GM23338 (cell line): ENCODE data around the gene TNS1. TPM values are rescaled to one million over a fixed set of nuclear protein-coding genes. Genes with fewer than 3 reads are reported as not detected.
A peak's percentile ranks its signal among the peaks of the same experiment; 100 is the strongest.

Experiments used
- ATAC-seq: fragments of 200-7000 bp; cut with Tn5 transposase; 3 replicates; pipeline ENCODE4 v1.9.1; 2020
- DNase-seq: peaks from one replicate; pipeline ENCODE4 v3.0.0-alpha.2; 2015; ENCODE audit warnings: low spot score
- H2AFZ ChIP-seq: fragments of 200-600 bp; sonication (generic); 2 replicates; pipeline ENCODE4 v1.8.0; 2016; ENCODE audit warnings: antibody characterized with exemption, mild to moderate bottlenecking, moderate library complexity
- H3F3A ChIP-seq: fragments of 200-600 bp; sonication (generic); replicated peaks from 2 replicates; pipeline ENCODE4 v1.8.0; 2017; ENCODE audit warnings: antibody characterized with exemption, mixed run types, low read depth
- H3K27ac ChIP-seq: fragments of 200-600 bp; sonication (generic); 2 replicates; pipeline ENCODE4 v1.6.1; 2016; ENCODE audit warnings: low read depth
- H3K27me3 ChIP-seq: fragments of 200-600 bp; sonication (generic); 2 replicates; pipeline ENCODE4 v1.8.0; 2016; ENCODE audit warnings: mild to moderate bottlenecking, mixed run types, moderate library complexity; ENCODE audit not compliant: insufficient read depth
- H3K36me3 ChIP-seq: fragments of 200-600 bp; sonication (generic); 2 replicates; pipeline ENCODE4 v1.8.0; 2016; ENCODE audit warnings: mild to moderate bottlenecking; ENCODE audit not compliant: insufficient read depth
- H3K4me1 ChIP-seq: fragments of 200-600 bp; sonication (generic); 2 replicates; pipeline ENCODE4 v1.8.0; 2016; ENCODE audit warnings: mild to moderate bottlenecking, moderate library complexity; ENCODE audit not compliant: insufficient read depth
- H3K4me2 ChIP-seq: fragments of 200-600 bp; sonication (generic); 2 replicates; pipeline ENCODE4 v1.7.1; 2017; ENCODE audit warnings: mixed run types
- H3K4me3 ChIP-seq: fragments of 200-600 bp; sonication (generic); 2 replicates; pipeline ENCODE4 v1.6.1; 2016; ENCODE audit warnings: mixed run types
- H3K79me2 ChIP-seq: fragments of 200-600 bp; sonication (generic); replicated peaks from 2 replicates; pipeline ENCODE4 v1.8.0; 2017; ENCODE audit warnings: mild to moderate bottlenecking; ENCODE audit not compliant: insufficient read depth
- H3K9me2 ChIP-seq: fragments of 200-600 bp; sonication (generic); 2 replicates; pipeline ENCODE4 v1.8.0; 2017; ENCODE audit not compliant: insufficient read depth
- H4K20me1 ChIP-seq: fragments of 200-600 bp; sonication (generic); replicated peaks from 2 replicates; pipeline ENCODE4 v1.8.0; 2017; ENCODE audit warnings: mild to moderate bottlenecking; ENCODE audit not compliant: insufficient read depth
- H3K27ac Mint-ChIP-seq: 2 replicates; pipeline ENCODE4 v1.8.0; 2020; ENCODE audit warnings: inconsistent platforms, mild to moderate bottlenecking, moderate library complexity, mixed read lengths
- H3K27me3 Mint-ChIP-seq: 3 replicates; pipeline ENCODE4 v1.8.0; 2022; ENCODE audit warnings: low read depth, mild to moderate bottlenecking, moderate library complexity, mixed read lengths, inconsistent platforms; ENCODE audit not compliant: insufficient read depth, poor library complexity
- H3K36me3 Mint-ChIP-seq: 3 replicates; pipeline ENCODE4 v1.8.0; 2021; ENCODE audit warnings: low read depth, mild to moderate bottlenecking, inconsistent platforms, moderate library complexity, mixed read lengths
- H3K4me1 Mint-ChIP-seq: 3 replicates; pipeline ENCODE4 v1.8.0; 2020; ENCODE audit warnings: mild to moderate bottlenecking, inconsistent platforms, mixed read lengths
- H3K4me3 Mint-ChIP-seq: 3 replicates; pipeline ENCODE4 v1.8.0; 2021; ENCODE audit warnings: moderate library complexity, mild to moderate bottlenecking, inconsistent platforms, mixed read lengths
- H3K9me3 Mint-ChIP-seq: 3 replicates; pipeline ENCODE4 v1.8.0; 2020; ENCODE audit warnings: moderate library complexity, mild to moderate bottlenecking, inconsistent platforms, mixed read lengths
- EZH2 ChIP-seq: fragments of 200-600 bp; sonication (generic); IDR thresholded peaks from one replicate; pipeline ENCODE4 v1.8.0; 2017; ENCODE audit warnings: antibody characterized with exemption, mild to moderate bottlenecking, low read depth; ENCODE audit not compliant: unreplicated experiment
- JUNB ChIP-seq: IDR thresholded peaks from one replicate; pipeline ENCODE4 v1.6.1; 2016; ENCODE audit warnings: antibody characterized with exemption; ENCODE audit not compliant: unreplicated experiment
- NANOG ChIP-seq: IDR thresholded peaks from 2 replicates; pipeline ENCODE4 v1.6.1; 2016; ENCODE audit warnings: antibody characterized with exemption, borderline replicate concordance
- POLR2AphosphoS5 ChIP-seq: IDR thresholded peaks from 2 replicates; pipeline ENCODE4 v1.6.1; 2016; ENCODE audit warnings: antibody characterized with exemption, low read depth
- STAT1 ChIP-seq: IDR thresholded peaks from one replicate; pipeline ENCODE4 v1.6.1; 2016; ENCODE audit warnings: antibody characterized with exemption; ENCODE audit not compliant: unreplicated experiment
- ZNF114 ChIP-seq: fragments of 250-450 bp; sonication (Bioruptor Pico); IDR thresholded peaks from 2 replicates; pipeline ENCODE4 v1.5.0; 2020; ENCODE audit warnings: mild to moderate bottlenecking, moderate library complexity
- ZNF331 ChIP-seq: fragments of 250-450 bp; sonication (Bioruptor Pico); IDR thresholded peaks from 2 replicates; pipeline ENCODE4 v1.5.0; 2020; ENCODE audit warnings: low read depth, mild to moderate bottlenecking, moderate library complexity
- polyA plus RNA-seq: library from polyadenylated mRNA; unstranded; fragments of >200 nt; fragmentation: Nextera tagmentation; extraction: Ambion mirVana; gene quantifications from 2 replicates; pipeline ENCODE4 v1.2.1, GENCODE V29; 2016
- total RNA-seq: library from RNA; depleted of rRNA; stranded (reverse); fragments of >200 nt; shearing (Covaris generic); gene quantifications from 2 replicates; pipeline ENCODE4 v1.2.3, GENCODE V29; 2014
- TF ChIP-seq, protein P1 (sequence below), 2 experiments: fragments of 200-600 bp in 1 of 2; sonication (generic) in 1 of 2; conservative IDR thresholded peaks; 2 replicates each; pipeline versions ENCODE4 v1.5.1 to v1.6.1; 2016 to 2017; ENCODE audit warnings: antibody characterized with exemption in 2 of 2, low read depth in 2 of 2, mild to moderate bottlenecking in 2 of 2, moderate library complexity in 1 of 2

TNS1 gene
- total and polyA plus RNA-seq, 2 experiments from 2014 or later: 2.0 to 7.4 TPM

DNA sequence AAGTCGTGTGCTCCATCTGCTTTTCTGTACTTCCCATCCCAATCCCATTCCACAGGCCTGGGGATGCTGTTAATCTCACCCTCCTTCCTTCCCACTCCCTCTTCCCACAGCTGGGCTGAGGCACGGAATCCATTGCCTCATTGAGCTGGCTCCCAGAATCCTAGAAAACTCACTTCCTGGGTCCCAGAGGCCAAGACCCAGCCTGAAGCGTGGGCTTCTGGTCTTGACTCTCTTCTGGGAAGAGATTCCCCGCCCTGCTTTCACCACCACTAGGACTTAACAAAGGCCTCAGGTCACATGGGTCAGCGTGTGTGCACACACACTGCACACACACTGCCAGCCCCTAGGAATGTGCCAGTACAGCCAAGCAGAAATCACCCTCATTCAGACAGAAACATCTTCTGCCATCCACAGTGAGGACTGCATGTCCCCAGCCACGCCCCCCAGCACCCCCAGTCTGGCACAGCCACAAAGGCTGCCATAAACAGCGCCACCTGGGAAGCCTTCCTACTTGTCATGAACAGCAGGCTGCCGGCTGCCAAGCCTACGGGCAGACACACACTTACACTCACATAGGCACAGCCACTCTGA is 165.8 kb downstream of the TNS1 start:
- Histone ChIP-seq H3K4me1 (no peaks in the 10 kb centered on the region), H3K4me2 (no peak overlapping the region), H3F3A (no peaks in the 10 kb centered on the region), H3K4me3 (no peak overlapping the region), H4K20me1 (no peaks in the 10 kb centered on the region), H3K36me3 (no peaks in the 10 kb centered on the region), H3K27me3 (no peaks in the 10 kb centered on the region), H3K27ac (no peak overlapping the region), H3K9me2 (no peaks in the 10 kb centered on the region), H3K79me2 (no peaks in the 10 kb centered on the region), H2AFZ (0 out of 2 replicates have a peak overlapping the region, but pooled peaks have one; percentile 7)
- ATAC-seq (peak; percentile 56), DNase-seq (peak; percentile 74)
- H3K27ac Mint-ChIP-seq: peak overlapping the region; percentile 86
- no peak for TF ChIP-seq ZNF114 (CRISPR knock-in tag)
- TF ChIP-seq, protein P1, sequence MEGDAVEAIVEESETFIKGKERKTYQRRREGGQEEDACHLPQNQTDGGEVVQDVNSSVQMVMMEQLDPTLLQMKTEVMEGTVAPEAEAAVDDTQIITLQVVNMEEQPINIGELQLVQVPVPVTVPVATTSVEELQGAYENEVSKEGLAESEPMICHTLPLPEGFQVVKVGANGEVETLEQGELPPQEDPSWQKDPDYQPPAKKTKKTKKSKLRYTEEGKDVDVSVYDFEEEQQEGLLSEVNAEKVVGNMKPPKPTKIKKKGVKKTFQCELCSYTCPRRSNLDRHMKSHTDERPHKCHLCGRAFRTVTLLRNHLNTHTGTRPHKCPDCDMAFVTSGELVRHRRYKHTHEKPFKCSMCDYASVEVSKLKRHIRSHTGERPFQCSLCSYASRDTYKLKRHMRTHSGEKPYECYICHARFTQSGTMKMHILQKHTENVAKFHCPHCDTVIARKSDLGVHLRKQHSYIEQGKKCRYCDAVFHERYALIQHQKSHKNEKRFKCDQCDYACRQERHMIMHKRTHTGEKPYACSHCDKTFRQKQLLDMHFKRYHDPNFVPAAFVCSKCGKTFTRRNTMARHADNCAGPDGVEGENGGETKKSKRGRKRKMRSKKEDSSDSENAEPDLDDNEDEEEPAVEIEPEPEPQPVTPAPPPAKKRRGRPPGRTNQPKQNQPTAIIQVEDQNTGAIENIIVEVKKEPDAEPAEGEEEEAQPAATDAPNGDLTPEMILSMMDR (conservative IDR thresholded peaks at IDR 0.05; ENCODE audit: low read depth in 2 of 2): peak; percentile 42 to 68; a peak in 3 of 4 replicates
- H3K36me3 Mint-ChIP-seq: peaks cover 3% of the 10 kb centered on the region; the same call in 1 of the 3 replicates
- H3K4me1 Mint-ChIP-seq: peaks cover 20% of the 10 kb centered on the region
- H3K27me3 Mint-ChIP-seq: peaks cover 9% of the 10 kb centered on the region
- no peak overlapping the region; the same call in 2 of the 3 replicates for H3K4me3 Mint-ChIP-seq
- H3K9me3 Mint-ChIP-seq: no peaks in the 10 kb centered on the region; the same call in 2 of the 3 replicates

DNA sequence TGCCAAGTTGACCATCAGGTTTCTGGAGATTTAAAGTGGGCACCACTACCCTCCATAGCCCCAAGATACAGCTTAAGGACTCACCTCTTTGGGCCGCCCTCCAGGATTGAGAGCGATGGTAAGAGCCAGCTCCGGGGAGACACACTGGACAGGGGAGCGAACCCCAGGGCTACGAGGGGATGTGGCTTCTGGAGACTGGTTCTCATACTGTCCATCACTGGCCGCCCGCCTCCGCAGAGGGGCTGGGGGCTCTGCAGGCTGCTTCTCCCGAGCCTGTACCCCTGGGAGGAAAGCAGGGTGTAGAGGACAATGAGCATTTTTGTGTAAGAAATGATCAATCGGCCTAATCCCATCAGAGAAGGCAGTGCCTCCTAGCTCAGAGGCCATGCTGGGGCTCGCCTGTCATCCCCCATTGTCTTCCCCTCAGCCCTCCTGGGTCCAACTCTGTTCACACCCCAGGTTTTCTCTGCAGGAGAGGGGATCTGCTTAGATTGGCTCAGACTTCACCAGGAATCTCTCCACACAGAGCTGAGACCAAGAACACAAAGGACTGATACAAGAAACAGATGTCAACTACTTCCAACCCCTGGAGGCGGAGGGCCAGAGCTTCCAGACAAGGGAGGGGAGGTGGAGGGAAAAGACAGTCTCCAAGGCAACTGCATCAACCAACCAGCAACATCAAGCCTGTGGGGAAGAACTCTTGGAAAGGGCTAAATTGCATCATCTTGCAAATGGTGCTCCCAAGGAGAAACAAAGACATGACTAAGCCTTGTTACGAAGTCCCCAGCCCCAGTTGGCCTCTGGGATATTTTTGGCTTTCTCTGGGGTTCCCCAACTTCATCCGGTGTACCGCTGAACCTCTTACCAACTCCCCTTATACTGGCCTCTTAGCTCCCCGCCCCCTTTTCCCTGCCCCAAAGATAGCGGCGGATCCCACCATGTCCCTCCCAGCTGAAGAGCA is 166.6 kb downstream of the TNS1 start:
- Mint-ChIP-seq H3K4me3 (no peak overlapping the region), H3K27me3 (peaks cover 9% of the 10 kb centered on the region), H3K4me1 (peaks cover 20% of the 10 kb centered on the region), H3K36me3 (peaks cover 3% of the 10 kb centered on the region; the same call in 1 of the 3 replicates), H3K9me3 (no peaks in the 10 kb centered on the region; the same call in 2 of the 3 replicates), H3K27ac (peak overlapping the region; percentile 86)
- Histone ChIP-seq H3K4me1 (no peaks in the 10 kb centered on the region), H3K4me3 (no peak overlapping the region), H2AFZ (no peak overlapping the region), H3K4me2 (no peak overlapping the region), H3K79me2 (no peaks in the 10 kb centered on the region), H3K36me3 (no peaks in the 10 kb centered on the region), H4K20me1 (no peaks in the 10 kb centered on the region), H3K27me3 (no peaks in the 10 kb centered on the region), H3F3A (no peaks in the 10 kb centered on the region), H3K9me2 (no peaks in the 10 kb centered on the region), H3K27ac (no peak overlapping the region)
- peak; percentile 26 for DNase-seq
- ATAC-seq: peak; percentile 70
- TF ChIP-seq STAT1 (no peak), ZNF331 (CRISPR knock-in tag) (no peak), JUNB (no peak), NANOG (no peak), EZH2 (no peak), POLR2AphosphoS5 (no peak)
- TF ChIP-seq, protein P1 (conservative IDR thresholded peaks at IDR 0.05; ENCODE audit: low read depth in 2 of 2): no peak
